GM19193 (cell line): ENCODE data around the gene SLMAP.

Source experiments
- POLR2A ChIP-seq: IDR thresholded peaks from 4 replicates; pipeline ENCODE4 v1.6.1; 2011; ENCODE audit not compliant: insufficient read depth, insufficient read length; ENCODE audit errors: extremely low read depth

SLMAP gene

GRCh38 chr3:57738391-57738790, 17.7 kb upstream of the SLMAP start:
- TF ChIP-seq POLR2A: no peak

GRCh38 chr3:57740027-57740426, 16.1 kb upstream of the SLMAP start:
- TF ChIP-seq POLR2A: no peak

DNA sequence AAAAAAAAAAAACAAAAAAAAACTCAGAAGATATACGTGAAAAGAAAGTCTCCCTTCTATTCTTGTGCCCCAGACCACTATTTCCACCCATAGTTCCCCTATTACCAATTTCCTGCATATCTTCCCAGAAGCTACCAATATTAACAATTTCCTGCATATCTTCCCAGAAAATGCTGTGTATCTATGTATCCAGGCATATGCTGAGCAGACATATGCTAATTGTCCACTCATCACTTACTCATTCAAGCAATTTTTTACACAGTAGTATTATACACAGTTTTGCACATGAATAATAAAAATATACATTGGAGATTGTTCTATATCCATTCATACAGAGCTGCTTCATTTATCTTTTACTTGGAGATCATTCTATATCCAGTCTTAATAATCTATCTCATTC, 12.6 kb upstream of the SLMAP start:
- no peak for TF ChIP-seq POLR2A

DNA sequence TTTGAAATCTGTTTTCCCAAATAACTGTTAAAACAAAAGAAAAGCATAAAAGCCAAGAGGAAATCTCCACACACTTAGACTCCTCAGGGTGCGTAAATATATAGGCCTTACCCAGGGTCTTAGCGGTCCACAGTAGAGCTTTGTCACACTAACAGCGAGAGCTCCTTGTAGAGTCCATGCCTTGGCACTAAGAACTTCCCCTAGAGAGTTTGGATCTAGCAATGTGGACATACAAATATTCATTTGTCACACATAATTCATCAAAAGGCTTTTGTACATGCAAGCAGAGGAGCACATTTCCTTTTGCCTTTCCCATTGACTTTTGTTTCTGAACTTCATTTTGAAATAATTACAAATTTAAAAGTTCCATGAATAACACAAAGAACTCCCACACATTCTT, 11.0 kb upstream of the SLMAP start:
- no peak for TF ChIP-seq POLR2A

DNA sequence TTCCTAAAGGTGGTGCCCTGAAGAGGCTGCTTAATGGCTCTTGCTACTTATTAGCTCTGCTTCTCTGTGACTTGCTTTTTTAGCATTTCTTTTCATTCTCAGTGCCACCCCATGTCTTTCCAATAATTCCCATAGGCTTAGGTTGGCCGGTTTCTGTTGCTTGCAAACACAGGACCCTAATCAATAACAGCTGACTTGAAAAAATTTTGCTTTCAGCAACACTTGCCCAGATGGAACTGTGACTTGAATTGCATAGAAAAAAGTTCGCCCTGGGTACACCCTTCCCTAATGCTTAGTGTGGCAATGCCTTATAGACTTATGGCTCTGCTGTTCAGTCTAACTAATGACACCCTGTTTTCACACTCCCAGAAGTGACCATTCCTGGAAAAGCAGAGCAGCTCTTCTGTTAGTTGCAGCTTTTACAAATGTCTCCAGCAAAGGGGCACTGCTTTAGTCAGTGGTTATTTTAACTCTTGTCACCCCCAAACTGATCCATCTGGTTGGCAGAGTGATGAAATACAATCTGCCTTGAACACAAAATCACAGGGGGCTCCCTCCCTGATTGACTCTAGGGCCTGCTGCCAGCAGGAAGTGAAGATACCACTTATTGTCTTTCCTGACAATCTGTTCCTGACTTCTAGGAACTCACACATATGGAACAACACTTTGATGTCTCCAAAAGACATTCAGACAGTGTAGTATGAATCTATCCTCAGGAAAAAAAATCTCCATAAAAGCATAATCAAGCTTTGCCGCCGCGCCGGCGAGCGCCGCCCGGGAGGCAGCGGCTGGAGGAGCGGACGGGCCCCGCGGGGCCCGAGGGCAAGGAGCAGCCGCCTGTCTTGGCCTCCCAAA, 9.7 kb upstream of the SLMAP start:
- no peak for TF ChIP-seq POLR2A

GRCh38 chr3:57749542-57749941, 6.6 kb upstream of the SLMAP start:
- TF ChIP-seq POLR2A: no peak

GRCh38 chr3:57752307-57752706, 3.8 kb upstream of the SLMAP start:
- TF ChIP-seq POLR2A: no peak

DNA sequence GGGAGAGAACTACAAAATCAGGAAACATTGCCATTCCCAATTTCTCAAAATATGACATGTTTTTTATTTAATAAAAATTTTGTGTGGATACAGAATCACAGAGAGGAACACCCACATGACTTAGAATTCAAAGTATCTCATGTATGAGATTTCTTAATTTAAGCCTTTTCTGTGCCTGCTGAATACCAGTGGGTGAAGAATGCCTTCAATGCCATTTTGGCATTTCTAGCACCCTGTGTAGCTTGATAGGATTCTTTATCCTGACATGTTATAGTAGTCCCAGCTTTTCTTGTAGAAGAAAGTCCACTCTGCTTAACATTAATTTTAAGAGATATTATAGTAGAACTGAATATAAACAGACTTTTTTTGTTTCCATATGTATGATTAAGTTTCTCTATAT, 3.1 kb upstream of the SLMAP start:
- no peak for TF ChIP-seq POLR2A

- TF ChIP-seq POLR2A: no peak
Measured at GRCh38 chr3:57755368-57755675, 787 bp upstream of the SLMAP start.

DNA sequence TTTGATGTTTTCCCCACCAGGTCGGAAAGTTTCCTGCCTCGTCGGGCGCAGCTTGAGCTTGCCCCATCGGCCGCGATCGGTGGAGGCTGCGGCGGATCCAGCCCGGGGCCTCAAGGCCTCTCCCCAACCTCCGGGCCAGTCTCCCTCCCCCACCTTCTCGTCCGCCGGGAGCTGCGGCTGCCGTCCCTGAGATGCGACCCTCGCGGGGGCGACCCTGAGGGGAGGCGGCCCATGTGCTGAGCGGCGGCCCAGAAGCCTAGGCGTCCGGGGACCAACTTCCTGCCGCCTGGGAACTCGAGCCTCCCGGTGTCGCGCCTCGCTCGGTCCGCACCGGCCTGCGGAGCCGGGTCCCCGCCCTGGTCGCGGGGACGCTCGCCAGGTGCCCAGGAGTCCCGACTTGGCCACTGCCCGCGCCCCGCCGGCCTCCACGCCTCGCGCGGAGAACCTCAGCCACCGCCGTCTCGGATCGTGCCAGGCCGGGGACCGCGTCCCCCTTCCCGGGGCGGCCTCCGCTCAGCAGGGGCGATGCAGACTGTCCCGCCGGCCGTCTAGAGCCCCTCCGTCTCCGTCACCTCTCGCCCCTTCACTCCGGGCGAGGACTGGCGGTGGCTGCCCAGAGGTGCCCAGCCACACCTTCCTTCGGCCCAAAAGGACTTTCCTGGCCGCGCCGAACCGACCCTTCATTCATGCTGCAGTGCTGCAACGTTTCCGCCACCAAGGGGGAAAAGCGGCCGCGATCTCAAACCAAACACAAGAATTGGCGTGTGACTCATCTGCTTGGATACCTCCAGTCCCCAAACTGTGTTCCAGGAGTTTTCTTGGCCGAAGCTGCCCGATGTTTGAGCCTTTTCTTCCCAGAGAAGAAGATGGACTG, 656 bp downstream of the SLMAP start:
- TF ChIP-seq POLR2A: no peak

GRCh38 chr3:57757642-57758297, 1.7 kb downstream of the SLMAP start:
- TF ChIP-seq POLR2A: no peak

DNA sequence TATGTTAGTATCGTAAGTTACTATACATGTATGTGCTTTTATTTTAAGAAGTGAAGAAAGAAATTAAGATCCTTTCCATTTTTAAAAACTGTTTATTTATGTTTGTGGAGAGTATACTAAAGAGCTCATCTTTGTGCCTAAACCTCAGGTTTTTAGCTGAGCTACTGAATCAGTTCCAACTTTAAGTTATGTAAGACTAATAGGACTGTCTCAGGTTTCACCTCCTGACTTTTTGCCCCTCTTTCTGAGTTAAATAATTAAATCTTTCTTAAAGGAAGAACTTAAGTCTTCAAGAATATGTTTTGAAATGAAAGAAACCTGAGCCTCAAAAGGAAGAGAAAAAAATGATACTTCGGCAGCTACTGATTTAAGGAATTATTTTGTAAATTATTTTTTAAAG, 2.6 kb downstream of the SLMAP start:
- no peak for TF ChIP-seq POLR2A

DNA sequence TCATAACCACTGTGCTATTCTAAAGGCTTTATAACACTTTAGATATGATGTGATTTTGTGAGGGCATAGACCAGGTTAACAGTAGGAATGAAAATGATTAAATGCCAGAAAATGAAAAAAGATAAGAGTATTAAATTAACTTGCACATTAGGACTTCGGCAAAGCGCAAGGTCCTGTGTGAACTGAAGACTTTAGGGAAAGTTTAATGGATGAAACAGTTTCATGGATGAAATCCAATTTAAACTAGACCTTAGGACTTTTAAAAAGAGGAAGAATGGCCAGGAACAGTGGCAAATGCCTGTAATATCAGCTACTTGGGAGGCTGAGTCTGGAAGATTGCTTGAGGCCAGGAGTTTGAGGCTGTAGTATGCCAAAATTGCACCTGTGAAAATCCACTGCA, 8.7 kb downstream of the SLMAP start:
- no peak for TF ChIP-seq POLR2A

- no peak for TF ChIP-seq POLR2A
Measured at GRCh38 chr3:57768595-57768994, 12.5 kb downstream of the SLMAP start.

DNA sequence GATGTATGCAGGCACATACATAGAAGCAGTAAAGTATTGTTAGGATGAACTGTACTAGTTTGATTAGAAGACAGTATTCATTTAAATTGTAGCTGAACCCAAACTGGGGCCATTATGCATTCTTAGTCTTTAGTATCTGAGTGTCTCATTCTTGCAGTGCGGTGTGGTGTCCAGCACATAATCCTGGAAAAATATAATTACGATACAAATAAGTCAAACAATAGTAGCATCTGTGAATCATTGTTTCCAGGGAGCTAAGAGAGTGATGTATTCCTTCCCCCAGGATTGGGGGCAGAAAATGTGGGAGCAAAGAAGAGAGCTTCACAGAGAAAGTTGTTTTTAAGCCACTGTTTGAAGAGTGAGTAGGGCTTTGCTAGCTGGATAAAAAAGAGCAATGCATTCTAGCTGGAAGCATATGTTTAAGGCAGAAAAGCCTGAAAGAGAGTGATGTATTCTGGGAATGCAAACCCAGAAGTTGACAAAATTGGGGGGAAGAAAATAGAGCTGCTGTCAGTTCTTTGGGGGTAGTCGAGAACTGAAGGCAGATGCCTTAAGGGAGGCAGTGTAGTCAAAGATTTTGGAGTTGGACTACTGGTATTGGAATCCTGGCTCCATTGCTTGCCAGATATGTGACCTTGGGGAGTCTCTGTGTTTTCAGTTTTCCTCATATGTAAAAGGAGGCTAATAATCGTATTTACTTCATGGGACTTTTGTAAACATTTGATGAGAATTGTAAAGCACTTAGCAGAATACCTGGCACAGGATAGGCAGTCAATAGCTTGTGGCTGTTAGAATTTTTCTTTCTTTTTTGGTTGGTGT, 14.1 kb downstream of the SLMAP start:
- no peak for TF ChIP-seq POLR2A
